GM19239 (cell line): ENCODE results near the gene SPSB2.

ENCODE experiments used
- DNase-seq: peaks from one replicate; pipeline ENCODE4 v3.0.0; 2011; ENCODE audit warnings: low spot score; ENCODE audit not compliant: insufficient read length
- FAIRE-seq: peaks from 2 replicates; lab custom pipeline; 2011; peaks lifted over from hg19 to GRCh38; lab: Jason Lieb, UNC

Gene SPSB2

DNA sequence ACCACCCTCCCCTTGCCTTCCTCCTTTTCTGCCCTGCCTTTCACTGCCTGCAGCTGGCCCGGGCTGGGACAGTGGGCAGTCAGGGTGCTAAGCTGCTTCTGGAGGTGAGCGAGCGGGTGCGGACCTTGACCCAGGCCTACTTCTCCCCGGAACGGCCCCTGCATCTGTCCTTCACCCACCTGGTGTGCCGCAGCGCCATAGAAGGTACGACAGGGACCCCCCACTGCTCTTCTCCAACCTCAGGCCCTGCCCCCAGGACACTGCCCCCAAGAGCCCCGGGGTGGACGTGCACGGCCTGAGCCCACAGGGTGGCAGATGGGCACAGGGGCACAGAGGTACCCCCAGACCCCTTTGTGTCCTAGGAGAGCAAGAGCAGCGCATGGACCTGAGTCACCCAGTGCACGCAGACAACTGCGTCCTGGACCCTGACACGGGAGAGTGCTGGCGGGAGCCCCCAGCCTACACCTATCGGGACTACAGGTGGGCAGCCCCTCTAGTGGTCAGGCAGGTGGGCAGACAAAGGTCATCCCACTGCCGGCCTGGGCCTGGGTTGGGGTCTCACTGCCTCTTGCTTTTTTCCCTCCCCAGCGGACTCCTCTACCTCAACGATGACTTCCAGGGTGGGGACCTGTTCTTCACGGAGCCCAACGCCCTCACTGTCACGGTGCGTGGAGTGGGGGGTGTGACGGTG, 35.6 kb downstream of the SPSB2 start:
- DNase-seq (no peak), FAIRE-seq (no peak)

DNA sequence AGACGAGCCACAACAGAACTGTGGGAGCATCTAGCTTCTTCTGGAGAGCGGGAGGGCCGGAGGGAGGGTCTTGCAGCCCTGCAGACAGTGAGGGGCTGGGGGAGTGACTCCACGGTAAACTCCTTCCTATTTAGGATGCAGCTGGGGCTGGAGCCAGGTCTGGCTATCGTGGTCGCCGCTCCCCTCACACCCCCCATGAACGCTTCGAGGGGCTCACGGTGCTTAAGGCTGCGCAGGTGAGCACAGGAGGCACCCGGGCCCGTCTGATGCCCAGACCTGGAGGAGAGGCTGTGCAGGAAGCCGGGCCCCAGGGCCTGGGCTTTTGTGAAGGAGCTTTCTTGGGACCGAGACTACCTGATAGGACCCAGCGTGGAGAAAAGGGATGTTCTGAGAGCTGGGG, 36.3 kb downstream of the SPSB2 start:
- no peak for DNase-seq
- FAIRE-seq, result no peak

DNA sequence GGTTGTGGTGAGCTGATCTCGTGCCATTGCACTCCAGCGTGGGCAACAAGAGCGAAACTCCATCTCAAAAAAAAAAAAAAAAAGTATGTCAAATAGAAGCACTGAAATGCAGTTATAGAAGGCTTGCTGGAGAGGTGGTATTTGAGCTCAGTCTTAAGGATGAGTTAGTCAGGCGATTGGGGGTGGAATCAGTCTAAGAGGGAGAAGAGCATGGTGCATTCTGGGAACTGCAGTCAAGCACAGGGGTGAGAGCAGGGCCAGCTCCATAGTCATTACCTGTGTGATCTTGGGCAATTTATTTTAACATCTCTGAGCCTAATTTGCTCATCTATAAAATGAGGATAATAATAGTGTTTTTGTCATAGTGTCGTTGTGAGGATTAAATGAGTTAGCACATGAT, 38.2 kb downstream of the SPSB2 start:
- no peak for FAIRE-seq
- DNase-seq, result no peak

DNA sequence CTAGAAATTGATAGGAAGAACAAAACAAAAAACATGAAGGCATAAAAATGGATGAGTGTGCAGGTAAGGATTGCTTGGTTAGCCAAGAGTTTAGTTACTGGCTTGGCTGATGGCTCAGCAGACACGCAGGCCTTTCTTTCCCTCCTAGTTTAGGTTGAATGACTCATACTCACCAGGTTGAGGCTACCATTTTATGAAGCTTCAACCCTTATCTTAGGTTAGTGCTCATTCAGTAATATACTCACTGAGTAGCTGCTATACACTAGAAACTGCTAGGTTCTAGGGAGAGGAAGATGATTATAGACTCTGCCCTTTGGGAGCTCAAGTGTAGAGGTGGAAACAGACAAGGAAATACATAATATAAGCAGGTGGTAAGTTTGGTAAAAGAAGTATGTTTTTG, 38.8 kb downstream of the SPSB2 start:
- DNase-seq, result no peak
- no peak for FAIRE-seq

DNA sequence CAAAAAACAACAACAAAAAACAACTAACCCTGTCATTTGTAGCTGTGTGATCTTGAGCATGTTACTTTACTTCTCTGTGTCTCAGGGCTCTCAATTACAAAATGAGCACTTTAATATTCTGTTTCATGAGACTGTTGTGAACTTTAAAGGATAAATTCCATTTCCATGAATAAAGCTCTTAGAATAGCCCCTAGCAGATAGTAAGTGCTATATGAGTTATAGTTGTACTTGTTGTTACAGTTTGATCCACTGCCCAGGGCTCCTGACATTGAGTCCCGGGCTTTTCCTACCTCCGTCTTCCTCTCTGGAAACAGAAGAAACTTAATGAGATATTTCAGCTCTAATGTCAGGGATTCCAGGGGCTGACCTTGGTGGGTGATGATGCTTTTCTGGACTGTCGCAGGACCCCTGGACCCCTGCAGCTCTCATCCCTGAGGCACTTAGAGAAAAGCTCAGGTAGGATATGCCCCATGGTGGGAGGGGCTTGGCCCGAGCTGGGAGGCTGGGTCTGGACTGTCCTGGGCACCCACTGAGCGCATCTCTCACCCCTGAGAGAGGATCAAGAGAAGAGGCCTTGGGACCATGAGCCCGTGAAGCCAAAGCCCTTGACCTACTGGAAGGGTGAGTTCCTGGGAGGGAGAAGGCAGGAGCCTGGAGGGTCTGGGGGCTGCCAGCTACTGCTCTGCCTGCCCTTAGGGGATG, 39.8 kb downstream of the SPSB2 start:
- DNase-seq (no peak), FAIRE-seq (no peak)

DNA sequence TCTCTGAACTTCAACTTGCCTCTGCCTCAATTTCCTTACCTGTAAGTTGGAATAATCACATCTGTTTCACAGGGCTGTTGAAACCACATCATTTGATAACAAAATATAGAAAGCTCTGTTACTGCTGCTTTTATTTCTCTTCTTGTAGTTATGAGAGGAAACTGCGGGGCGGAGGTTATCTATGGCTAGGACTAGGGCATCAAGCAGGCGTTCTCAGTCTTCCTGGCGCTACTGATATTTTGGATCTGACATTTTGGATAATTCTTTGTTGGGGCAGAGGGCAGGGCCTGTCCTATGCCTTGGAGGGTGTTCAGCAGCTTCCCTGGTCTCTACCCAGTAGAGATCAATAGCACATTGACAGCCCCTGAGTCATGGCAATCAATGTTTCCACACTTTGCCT, 41.0 kb downstream of the SPSB2 start:
- no peak for DNase-seq
- FAIRE-seq, result no peak

DNA sequence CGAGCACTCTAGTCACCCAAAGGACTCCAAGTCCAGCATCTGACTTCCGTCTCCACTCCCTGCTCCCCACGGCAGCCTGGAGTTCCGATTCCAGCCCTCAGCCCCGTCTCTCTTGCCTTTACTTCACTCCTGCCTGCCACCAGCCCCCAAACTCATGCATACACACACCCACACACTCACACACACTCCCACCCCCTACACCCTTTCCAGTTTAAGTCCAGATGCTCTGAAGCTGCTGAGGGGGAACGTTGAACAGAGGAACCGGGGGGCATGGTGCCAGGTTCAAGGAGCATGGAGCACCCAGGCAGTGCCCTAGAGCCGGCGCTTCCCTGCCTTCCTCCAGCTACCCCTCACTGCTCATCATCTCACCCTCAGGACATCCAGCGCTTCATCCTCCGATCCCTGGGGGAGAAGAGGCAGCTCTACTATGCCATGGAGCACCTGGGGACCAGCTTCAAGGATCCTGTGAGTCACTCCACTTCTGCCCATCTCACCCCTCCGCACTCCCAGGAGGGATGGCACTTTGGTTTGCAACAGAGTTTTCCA, 41.6 kb downstream of the SPSB2 start:
- no peak for FAIRE-seq
- no peak for DNase-seq

DNA sequence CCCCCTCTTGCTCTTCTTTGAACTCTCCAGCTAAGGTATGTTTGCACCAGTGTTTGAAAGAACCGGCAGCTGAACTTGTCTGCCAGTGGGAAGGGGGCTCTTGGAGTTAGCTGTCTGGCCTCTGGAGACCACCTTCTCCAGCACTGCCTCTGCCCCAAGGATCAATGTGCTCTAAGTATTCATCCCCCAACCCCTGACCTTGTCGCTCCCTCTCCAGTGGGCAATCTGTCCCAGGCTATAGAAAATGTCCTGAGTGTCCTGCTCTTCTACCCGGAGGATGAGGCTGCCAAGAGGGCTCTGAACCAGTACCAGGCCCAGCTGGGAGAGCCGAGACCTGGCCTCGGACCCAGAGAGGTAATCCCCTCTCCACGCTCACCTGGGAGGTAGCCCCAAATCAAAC, 42.1 kb downstream of the SPSB2 start:
- no peak for DNase-seq
- FAIRE-seq, result no peak

DNA sequence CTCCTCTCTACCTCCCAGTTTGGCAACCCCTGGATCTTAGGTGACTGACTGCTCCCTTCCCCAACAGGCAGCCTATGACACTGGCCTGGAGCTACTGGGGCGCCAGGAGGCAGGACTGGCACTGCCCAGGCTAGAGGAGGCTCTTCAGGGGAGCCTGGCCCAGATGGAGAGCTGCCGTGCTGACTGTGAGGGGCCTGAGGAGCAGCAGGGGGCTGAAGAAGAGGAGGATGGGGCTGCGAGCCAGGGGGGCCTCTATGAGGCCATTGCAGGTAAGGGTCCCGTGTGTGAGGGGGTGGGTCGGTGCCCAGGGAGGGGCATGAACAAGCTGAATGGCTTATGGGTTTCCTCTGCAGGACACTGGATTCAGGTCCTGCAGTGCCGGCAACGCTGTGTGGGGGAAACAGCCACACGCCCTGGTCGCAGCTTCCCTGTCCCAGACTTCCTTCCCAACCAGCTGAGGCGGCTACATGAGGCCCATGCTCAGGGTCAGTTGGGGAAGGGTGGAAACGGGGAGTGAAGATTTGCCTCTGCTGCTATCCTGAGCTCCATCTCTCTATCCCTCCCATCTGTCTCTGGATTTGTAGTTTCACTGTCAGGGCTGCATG, 42.7 kb downstream of the SPSB2 start:
- FAIRE-seq, result no peak
- DNase-seq, result no peak

DNA sequence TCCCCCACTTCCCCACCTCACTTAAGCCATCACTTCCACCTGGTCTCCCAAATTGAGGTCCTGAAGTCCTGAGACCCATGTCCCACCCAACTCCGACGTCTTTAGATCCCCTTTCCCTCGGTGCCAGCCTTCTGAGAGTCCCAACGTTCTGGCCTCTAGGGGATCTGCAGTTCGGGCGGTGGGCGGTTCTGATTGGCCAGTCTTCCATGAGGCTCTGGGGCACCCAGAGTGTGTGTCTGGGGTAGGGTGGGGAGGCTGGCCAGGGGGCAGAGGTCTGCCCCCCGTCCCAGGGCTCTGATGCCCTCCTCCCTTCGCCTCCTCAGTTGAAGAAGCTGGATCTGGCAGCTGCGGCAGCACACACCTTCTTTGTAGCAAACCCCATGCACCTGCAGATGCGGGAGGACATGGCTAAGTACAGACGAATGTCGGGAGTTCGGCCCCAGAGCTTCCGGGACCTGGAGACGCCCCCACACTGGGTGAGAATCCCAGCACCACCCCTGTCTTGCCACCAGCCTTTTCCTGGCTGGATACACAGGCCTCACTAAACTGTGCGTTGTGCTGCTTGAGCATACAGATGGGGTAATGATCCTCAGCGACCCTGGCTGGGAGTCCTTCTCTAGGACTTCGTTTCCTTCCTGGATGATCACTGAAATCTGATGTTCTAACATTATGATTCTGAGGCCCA, 43.4 kb downstream of the SPSB2 start:
- FAIRE-seq (no peak), DNase-seq (no peak)

DNA sequence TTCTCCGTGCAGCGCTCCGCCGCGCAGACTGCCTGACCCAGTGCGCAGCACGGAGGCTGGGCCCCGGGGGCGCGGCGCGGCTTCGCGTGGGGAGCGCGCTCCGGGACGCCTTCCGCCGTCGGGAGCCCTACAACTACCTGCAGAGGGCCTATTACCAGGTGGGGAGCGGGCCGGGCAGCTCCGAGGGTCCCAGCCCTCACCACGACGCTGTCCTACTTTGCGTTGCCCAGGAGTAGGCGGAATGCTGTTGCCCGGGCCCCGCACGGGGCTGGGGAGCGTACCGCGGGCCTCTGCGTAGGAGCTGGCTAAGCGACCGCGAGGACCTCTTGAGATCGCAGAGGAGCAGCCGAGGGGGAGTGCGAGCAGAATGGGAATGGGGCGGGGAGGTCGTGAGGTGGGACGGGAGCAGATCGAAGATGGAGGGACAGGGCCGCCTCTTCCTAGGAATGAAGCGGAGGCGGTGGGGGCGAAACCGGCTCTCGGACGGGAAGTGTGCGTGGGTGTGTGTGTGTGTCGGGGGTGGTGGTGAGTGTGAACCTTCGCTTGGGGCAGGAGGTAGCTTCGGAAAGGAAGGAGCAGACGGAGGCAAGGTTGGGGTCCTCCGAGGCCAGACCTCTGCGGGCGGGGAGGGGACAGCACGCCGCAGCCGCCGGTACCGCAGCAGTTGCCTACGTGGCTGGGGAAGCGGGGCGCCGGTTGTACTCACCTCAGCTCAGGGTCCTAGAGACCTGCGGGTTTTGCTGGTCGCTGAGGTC, 44.1 kb downstream of the SPSB2 start:
- no peak for FAIRE-seq
- no peak for DNase-seq

DNA sequence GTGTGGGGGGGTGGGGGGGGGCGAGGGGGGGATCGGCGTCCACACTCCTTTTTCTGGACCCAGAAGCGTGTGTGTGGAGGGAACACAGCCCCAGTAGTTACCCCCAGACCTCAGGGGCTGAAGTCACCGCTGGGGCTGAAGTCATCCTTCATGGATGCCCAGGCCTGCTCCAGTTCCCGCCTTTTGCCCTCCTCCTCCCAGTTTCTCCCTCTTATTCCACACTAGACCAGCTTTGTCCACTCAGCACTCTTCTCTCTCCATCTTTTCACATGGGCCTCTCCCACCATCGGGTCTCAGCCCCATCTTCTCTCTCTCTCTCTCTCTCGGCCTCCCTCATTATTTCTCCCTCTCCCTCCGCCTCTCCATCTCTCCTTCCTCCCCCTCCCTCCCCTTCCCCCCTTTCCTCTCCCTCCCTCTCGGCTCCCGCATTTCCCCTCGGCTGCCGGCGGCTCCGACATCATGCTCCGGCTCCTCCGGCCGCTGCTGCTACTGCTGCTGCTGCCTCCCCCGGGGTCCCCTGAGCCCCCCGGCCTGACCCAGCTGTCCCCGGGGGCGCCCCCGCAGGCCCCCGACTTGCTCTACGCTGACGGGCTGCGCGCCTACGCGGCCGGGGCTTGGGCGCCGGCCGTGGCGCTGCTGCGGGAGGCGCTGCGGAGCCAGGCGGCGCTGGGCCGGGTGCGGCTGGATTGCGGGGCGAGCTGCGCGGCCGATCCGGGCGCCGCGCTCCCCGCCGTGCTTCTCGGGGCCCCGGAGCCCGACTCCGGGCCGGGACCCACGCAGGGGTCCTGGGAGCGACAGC, 44.9 kb downstream of the SPSB2 start, which contains the start of gene P3H3:
Gene P3H3, plus strand, starts transcription at position 426 of the 799 bp plus-strand sequence. Its CDS starts 34 bp downstream, at position 460.
- no peak for DNase-seq

DNA sequence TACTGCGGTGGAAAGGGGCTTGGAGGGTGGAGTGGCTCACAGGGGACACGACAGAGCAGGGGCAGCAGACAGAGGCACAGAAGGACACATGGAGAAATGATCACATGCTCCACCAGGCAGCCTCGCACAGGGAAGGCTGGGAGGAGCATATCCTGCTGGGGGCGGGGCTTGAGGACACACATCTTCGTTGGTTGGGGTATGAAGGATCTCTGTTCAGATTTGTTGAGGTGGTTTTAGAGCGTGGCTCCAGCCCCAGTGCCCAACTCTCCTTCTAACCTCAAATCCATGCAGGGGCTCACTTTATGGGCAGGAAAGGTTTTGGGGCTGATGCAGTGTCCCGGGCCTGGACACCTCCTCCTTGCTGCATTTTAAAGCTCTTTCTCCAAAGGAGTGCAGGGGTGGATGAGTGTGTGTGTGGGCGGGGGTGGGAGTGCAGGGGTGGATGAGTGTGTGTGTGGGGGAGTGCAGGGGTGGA, 45.6 kb downstream of the SPSB2 start:
- DNase-seq (no peak), FAIRE-seq (no peak)

More for the DNA sequence above, 44.9 kb downstream of the SPSB2 start, which contains the start of gene P3H3:
- FAIRE-seq, result no peak

DNA sequence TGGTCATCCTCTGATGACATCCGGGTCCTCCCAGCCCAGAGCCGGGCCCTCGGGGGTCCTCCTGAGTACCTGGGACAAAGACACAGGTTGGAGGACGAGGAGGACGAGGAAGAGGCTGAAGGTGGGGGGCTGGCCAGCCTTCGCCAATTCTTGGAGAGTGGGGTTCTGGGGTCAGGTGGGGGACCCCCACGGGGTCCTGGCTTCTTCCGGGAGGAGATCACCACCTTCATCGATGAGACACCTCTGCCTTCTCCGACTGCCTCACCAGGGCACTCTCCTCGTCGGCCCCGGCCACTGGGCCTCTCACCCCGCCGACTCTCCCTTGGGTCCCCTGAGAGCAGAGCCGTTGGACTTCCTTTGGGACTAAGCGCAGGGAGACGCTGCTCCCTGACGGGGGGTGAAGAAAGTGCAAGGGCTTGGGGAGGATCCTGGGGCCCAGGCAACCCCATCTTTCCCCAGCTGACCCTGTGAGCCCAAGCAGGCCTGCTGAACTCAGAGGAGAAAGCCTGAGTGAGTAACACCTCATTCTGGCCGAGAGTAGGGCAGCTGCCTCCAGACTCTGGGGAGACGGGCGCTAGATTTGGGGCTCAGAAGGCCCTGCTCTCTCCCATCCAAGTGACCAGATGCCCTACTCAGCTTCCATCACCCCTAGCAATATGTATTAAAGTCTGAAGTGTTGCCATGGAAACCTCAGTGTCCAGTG, 46.2 kb downstream of the SPSB2 start:
- FAIRE-seq, result no peak

DNA sequence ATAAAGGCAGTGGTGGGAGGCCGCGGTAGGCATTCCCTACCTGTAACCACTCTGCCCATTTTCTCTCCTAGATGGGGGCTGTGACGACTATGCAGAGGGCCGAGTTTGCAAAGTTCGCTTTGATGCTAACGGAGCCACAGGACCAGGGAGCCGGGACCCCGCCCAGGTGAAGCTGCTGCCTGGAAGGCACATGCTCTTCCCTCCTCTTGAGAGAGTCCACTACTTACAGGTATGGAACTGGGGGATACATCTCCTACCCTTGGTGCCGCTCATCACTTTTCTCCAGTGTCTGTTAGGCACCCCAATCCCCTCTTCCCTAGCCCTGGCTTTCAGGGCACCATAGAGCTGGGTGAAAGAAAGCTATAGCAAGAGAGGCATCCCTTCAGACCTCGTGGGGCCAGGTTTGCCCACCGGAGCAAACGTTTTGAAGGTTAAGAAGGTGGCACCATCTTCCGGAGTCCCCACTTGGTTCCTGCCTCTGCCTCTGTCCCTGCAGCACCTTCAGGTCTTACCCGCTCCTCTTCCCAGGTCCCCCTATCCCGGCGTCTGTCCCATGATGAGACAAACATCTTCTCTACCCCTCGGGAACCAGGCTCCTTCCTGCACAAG, 46.9 kb downstream of the SPSB2 start:
- no peak for FAIRE-seq
- no peak for DNase-seq

More for the DNA sequence above, 46.2 kb downstream of the SPSB2 start:
- no peak for DNase-seq

DNA sequence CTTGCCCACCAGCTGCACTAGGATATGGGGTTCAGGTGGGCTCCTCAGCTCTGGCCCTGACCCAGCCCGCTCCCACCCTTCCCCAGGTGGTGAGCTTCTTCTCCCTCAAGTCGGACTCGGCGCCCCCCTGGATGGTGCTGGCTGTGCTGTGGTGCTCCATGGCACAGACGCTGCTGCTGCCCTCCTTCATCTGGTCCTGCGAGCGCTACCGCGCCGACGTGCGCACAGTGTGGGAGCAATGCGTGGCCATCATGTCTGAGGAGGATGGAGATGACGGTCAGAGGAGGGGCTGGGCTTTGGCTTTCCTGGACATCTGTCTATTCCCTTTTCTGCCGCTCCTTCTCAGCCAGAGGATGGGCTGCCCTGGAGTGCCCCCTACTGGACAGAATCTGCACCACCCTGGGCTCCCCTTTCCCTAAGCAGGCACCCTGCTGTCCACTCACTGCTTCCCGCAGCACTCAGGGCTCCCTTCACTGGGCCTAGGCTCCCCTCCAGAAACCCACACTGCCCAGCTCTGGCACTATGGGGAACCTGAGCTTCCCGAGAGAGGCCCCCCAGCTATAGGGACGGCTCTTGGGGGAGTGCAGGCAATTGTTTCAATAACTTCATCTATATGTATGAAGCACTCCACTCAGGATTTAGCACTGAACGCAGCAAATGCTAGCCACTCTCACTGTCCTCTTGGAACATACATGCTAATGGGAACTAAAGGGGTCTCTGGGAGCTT, 47.5 kb downstream of the SPSB2 start:
- FAIRE-seq (peak; percentile 57), DNase-seq (peak; percentile 97)

DNA sequence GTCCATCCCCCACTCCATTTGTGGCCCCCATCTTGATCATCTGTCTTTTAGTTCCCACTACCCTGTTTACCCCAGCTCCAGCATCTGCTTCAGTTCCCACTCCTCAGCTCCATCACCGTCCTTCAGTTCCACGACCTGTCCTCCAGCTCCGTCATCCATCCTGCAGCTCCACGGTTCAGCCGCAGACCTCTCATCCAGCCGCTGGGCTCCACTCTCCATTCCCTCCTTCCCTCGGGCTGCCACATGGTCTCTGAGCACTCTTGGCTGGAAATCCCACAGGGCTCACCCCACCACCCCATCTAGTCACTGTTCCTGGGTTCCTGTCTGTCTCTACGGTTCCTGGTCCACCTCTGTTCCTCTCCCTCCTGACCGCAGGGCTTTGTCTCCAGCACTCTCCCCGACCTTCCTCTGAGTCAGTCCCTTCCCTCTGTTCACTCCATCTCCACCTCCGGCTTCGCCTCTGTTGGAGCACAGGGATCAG, 48.2 kb downstream of the SPSB2 start:
- DNase-seq (no peak), FAIRE-seq (no peak)
